SK-N-SH treated with all-trans-retinoic acid at 6 μM for 48 hours (cell line): ENCODE results near the gene SMOC2.

Experiments
- ATAC-seq: fragments of 200-7000 bp; cut with Tn5 transposase; 3 replicates; pipeline ENCODE4 v1.9.1; 2020; ENCODE audit warnings: mild to moderate bottlenecking, moderate library complexity
- ARNTL ChIP-seq: fragments of 450-650 bp; formaldehyde crosslinking; IDR thresholded peaks from 2 replicates; pipeline ENCODE4 v1.5.0; 2020; ENCODE audit warnings: low read depth, mild to moderate bottlenecking, moderate library complexity, borderline replicate concordance
- BACH2 ChIP-seq: fragments of 250-450 bp; sonication (Bioruptor Pico); IDR thresholded peaks from 2 replicates; pipeline ENCODE4 v1.9.0; 2021; ENCODE audit warnings: mild to moderate bottlenecking, borderline replicate concordance
- CSDC2 ChIP-seq: fragments of 250-450 bp; sonication (Bioruptor Pico); IDR thresholded peaks from 2 replicates; pipeline ENCODE4 v1.5.0; 2020; ENCODE audit warnings: mild to moderate bottlenecking, moderate library complexity
- CSRNP3 ChIP-seq: fragments of 250-450 bp; sonication (Bioruptor Pico); IDR thresholded peaks from 2 replicates; pipeline ENCODE4 v1.5.1; 2021; ENCODE audit warnings: mild to moderate bottlenecking, moderate library complexity
- ESRRG ChIP-seq: fragments of 250-450 bp; sonication (Bioruptor Pico); IDR thresholded peaks from 2 replicates; pipeline ENCODE4 v1.6.1; 2021; ENCODE audit warnings: mild to moderate bottlenecking
- GLIS3 ChIP-seq: fragments of 250-450 bp; sonication (Bioruptor Pico); IDR thresholded peaks from 2 replicates; pipeline ENCODE4 v1.5.0; 2020; ENCODE audit warnings: mild to moderate bottlenecking, moderate library complexity
- ISL1 ChIP-seq: fragments of 250-450 bp; sonication (Bioruptor Pico); IDR thresholded peaks from 2 replicates; pipeline ENCODE4 v2.1.2; 2022; ENCODE audit warnings: mild to moderate bottlenecking, moderate library complexity
- OSR1 ChIP-seq: fragments of 250-450 bp; sonication (Bioruptor Pico); IDR thresholded peaks from 2 replicates; pipeline ENCODE4 v1.8.0; 2022; ENCODE audit warnings: moderate library complexity, mild to moderate bottlenecking, inconsistent platforms
- POU6F1 ChIP-seq: fragments of 250-450 bp; sonication (Bioruptor Pico); IDR thresholded peaks from 2 replicates; pipeline ENCODE4 v1.8.0; 2021; ENCODE audit warnings: low read depth, mild to moderate bottlenecking, moderate library complexity, borderline replicate concordance
- PPARA ChIP-seq: fragments of 250-450 bp; sonication (Bioruptor Pico); IDR thresholded peaks from 2 replicates; pipeline ENCODE4 v1.5.0; 2020; ENCODE audit warnings: mild to moderate bottlenecking, borderline replicate concordance
- RARB ChIP-seq: fragments of 250-450 bp; sonication (Bioruptor Pico); IDR thresholded peaks from 2 replicates; pipeline ENCODE4 v1.8.0; 2021; ENCODE audit warnings: mild to moderate bottlenecking, moderate library complexity
- SNAI2 ChIP-seq: fragments of 250-450 bp; sonication (Bioruptor Pico); IDR thresholded peaks from 2 replicates; pipeline ENCODE4 v1.5.0; 2020; ENCODE audit warnings: mild to moderate bottlenecking, moderate library complexity
- TCF4 ChIP-seq: fragments of 250-450 bp; sonication (Bioruptor Pico); IDR thresholded peaks from 2 replicates; pipeline ENCODE4 v1.8.0; 2021; ENCODE audit warnings: mild to moderate bottlenecking, moderate library complexity, borderline replicate concordance
- TOX ChIP-seq: fragments of 250-450 bp; sonication (Bioruptor Pico); IDR thresholded peaks from 2 replicates; pipeline ENCODE4 v1.8.0; 2021; ENCODE audit warnings: mild to moderate bottlenecking, moderate library complexity, borderline replicate concordance
- TSHZ2 ChIP-seq: fragments of 250-450 bp; sonication (Bioruptor Pico); IDR thresholded peaks from 2 replicates; pipeline ENCODE4 v1.5.0; 2020; ENCODE audit warnings: mild to moderate bottlenecking, moderate library complexity
- ZC3H10 ChIP-seq: fragments of 250-450 bp; sonication (Bioruptor Pico); IDR thresholded peaks from 2 replicates; pipeline ENCODE4 v1.5.1; 2021; ENCODE audit warnings: mild to moderate bottlenecking, moderate library complexity
- ZFP30 ChIP-seq: fragments of 450-650 bp; formaldehyde crosslinking; IDR thresholded peaks from 2 replicates; pipeline ENCODE4 v1.5.0; 2022; ENCODE audit warnings: mild to moderate bottlenecking, moderate library complexity
- ZNF565 ChIP-seq: fragments of 450-650 bp; formaldehyde crosslinking; conservative IDR thresholded peaks from 2 replicates; pipeline ENCODE4 v1.5.0; 2020; ENCODE audit warnings: low read depth, mild to moderate bottlenecking, moderate library complexity
- ZNF70 ChIP-seq: fragments of 450-650 bp; formaldehyde crosslinking; IDR thresholded peaks from 2 replicates; pipeline ENCODE4 v1.5.0; 2020; ENCODE audit warnings: mild to moderate bottlenecking, moderate library complexity
- ZNF8 ChIP-seq: fragments of 450-650 bp; formaldehyde crosslinking; IDR thresholded peaks from 2 replicates; pipeline ENCODE4 v1.5.0; 2020; ENCODE audit warnings: mild to moderate bottlenecking, moderate library complexity
- TF ChIP-seq, protein P1 (sequence below): fragments of 250-450 bp; sonication (Bioruptor Pico); IDR thresholded peaks from 2 replicates; pipeline ENCODE4 v1.8.0; 2020; ENCODE audit warnings: mild to moderate bottlenecking, moderate library complexity, borderline replicate concordance
- TF ChIP-seq, protein P2 (sequence below): fragments of 250-450 bp; sonication (Bioruptor Pico); IDR thresholded peaks from 2 replicates; pipeline ENCODE4 v1.5.1; 2020; ENCODE audit warnings: low read depth, mild to moderate bottlenecking, moderate library complexity

SMOC2 gene

DNA sequence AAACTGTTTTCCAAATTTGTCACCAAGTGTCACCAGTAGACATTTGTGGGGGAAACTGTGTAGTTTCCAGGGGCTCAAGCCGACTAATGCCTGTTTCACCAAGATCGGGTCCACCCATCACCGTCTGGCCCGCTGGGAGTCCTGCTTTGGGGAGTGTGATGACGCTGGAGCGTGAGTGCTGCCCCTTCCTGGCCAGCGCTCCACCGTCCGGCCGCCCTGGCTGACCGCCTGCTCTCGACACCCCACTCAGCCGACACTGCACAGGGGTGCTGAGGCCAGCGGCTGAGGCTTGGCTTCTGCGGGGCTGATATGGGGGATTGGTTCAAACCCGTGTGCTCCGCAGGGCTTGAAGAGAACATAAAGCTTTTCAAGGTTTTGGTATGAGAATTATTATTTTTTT is 160.1 kb downstream of the SMOC2 start:
- ATAC-seq = no peak
- no peak for TF ChIP-seq SNAI2 (CRISPR knock-in tag)
- TF ChIP-seq, all 23 proteins: peak for 0

DNA sequence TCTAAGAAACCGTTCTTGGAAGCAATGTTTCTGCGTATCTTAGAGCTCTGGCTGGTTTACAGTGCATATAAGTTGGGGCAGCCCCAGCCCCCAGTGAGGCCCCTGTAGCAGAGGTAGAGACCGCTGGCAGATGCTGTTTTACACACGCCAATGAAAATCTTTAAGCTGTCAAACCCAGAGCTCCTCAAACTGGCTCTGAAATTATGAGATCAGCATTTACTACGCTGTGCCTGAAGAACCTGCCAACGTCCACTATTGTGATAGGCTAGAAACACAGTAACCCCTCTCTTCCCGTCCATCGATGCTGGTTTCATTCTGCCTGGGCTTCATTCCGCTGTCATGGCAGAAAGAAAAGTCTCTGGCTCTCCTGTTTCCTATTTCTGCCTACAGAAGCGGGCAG is 160.6 kb downstream of the SMOC2 start:
- no peak for ATAC-seq
- TF ChIP-seq ESRRG (CRISPR knock-in tag) (no peak), RARB (no peak), CSRNP3 (CRISPR knock-in tag) (no peak), ARNTL (CRISPR knock-in tag) (no peak), POU6F1 (CRISPR knock-in tag) (no peak), PPARA (CRISPR knock-in tag) (no peak), TOX (CRISPR knock-in tag) (no peak), SNAI2 (CRISPR knock-in tag) (no peak), BACH2 (CRISPR knock-in tag) (no peak)
- TF ChIP-seq, protein P1, sequence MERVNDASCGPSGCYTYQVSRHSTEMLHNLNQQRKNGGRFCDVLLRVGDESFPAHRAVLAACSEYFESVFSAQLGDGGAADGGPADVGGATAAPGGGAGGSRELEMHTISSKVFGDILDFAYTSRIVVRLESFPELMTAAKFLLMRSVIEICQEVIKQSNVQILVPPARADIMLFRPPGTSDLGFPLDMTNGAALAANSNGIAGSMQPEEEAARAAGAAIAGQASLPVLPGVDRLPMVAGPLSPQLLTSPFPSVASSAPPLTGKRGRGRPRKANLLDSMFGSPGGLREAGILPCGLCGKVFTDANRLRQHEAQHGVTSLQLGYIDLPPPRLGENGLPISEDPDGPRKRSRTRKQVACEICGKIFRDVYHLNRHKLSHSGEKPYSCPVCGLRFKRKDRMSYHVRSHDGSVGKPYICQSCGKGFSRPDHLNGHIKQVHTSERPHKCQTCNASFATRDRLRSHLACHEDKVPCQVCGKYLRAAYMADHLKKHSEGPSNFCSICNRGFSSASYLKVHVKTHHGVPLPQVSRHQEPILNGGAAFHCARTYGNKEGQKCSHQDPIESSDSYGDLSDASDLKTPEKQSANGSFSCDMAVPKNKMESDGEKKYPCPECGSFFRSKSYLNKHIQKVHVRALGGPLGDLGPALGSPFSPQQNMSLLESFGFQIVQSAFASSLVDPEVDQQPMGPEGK = no peak
- TF ChIP-seq, all 23 proteins: peak for 0

DNA sequence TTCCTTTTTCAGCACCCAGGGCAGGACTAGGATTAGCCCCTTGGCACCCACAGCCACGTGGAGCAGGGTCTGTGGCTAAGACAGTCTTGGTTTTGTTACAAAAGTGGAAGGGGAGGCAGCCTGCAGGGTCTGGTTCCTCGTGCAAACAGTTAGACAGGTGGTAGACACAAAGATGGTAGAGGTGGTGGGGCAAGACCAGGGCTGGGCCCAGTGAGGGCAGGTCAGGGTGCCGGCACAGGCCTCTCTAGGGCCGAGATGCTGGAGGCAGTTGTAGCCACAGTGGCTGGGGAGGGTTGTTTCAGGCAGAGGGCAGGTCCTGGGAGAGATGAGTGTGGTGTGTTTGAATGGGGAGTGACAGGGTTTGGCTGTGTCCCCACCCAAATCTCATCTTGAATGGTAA is 161.6 kb downstream of the SMOC2 start:
- TF ChIP-seq ISL1 (no peak), OSR1 (CRISPR knock-in tag) (no peak), GLIS3 (CRISPR knock-in tag) (no peak), POU6F1 (CRISPR knock-in tag) (no peak), CSRNP3 (CRISPR knock-in tag) (no peak), TCF4 (no peak), ZFP30 (CRISPR knock-in tag) (no peak), ZNF8 (no peak)
- TF ChIP-seq, all 23 proteins: peak for 0
- ATAC-seq = no peak

DNA sequence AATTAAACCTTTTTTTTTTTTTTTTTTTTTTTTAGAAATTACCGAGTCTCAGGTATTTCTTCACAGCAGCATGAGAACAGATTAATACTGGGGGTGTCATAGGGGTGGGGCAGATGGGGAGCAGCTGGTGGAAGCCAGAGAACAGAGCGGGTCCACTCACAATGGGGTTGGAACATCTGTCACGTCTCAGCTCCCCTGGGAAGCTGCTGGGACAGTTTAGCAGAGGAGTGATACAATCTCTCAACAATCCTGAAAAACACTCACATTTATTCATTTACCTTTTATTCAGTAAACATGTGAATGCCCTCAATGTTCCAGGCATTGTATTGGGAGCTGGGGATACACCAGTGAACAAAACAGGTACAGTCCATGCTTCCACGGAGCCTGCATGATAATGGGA is 162.2 kb downstream of the SMOC2 start:
- no peak for ATAC-seq
- TF ChIP-seq POU6F1 (CRISPR knock-in tag) (no peak), GLIS3 (CRISPR knock-in tag) (no peak), ZC3H10 (CRISPR knock-in tag) (no peak), TSHZ2 (CRISPR knock-in tag) (no peak), ZNF70 (CRISPR knock-in tag) (no peak), TCF4 (no peak), CSDC2 (CRISPR knock-in tag) (no peak), ZNF565 (no peak), ZFP30 (CRISPR knock-in tag) (no peak)
- TF ChIP-seq, protein P2, sequence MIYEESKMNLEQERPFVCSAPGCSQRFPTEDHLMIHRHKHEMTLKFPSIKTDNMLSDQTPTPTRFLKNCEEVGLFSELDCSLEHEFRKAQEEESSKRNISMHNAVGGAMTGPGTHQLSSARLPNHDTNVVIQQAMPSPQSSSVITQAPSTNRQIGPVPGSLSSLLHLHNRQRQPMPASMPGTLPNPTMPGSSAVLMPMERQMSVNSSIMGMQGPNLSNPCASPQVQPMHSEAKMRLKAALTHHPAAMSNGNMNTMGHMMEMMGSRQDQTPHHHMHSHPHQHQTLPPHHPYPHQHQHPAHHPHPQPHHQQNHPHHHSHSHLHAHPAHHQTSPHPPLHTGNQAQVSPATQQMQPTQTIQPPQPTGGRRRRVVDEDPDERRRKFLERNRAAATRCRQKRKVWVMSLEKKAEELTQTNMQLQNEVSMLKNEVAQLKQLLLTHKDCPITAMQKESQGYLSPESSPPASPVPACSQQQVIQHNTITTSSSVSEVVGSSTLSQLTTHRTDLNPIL (CRISPR knock-in tag) = no peak
